H1 (cell line): ENCODE results near the gene RFX3. TPM values are rescaled to one million over a fixed set of nuclear protein-coding genes. Genes with fewer than 3 reads are reported as not detected.

Source experiments
- CTCF ChIA-PET: fragments of 300-600 bp; sonication (Branson Sonifier 250); formaldehyde crosslinking; loops from one replicate; lab custom pipeline; 2021; ENCODE audit not compliant: partially characterized antibody; lab: Charles Lee
- POLR2A ChIA-PET: fragments of 300-600 bp; sonication (Branson Sonifier 250); formaldehyde crosslinking; loops from one replicate; lab custom pipeline; 2021; ENCODE audit warnings: inconsistent platforms; ENCODE audit not compliant: partially characterized antibody; lab: Charles Lee
- DNase-seq, 2 experiments: peaks; one replicate each; pipeline versions ENCODE4 v3.0.0 to v3.0.0-alpha.2; 2010 to 2022; ENCODE audit warnings: low spot score in 2 of 2, low read depth in 1 of 2, mixed read lengths in 1 of 2
- FAIRE-seq: peaks from 2 replicates; lab custom pipeline; 2011; peaks lifted over from hg19 to GRCh38; lab: Jason Lieb, UNC
- H2AFZ ChIP-seq: 2 replicates; pipeline ENCODE4 v1.8.1; 2012; ENCODE audit warnings: low read length, inconsistent platforms
- H2AK5ac ChIP-seq: 2 replicates; pipeline ENCODE4 v1.6.1; 2013; ENCODE audit warnings: low read depth, low read length
- H2BK120ac ChIP-seq: replicated peaks from 2 replicates; pipeline ENCODE3; 2013; ENCODE audit warnings: low read depth, low read length, inconsistent platforms
- H2BK12ac ChIP-seq: 2 replicates; pipeline ENCODE4 v1.6.1; 2013; ENCODE audit warnings: low read depth, low read length
- H2BK15ac ChIP-seq: 2 replicates; pipeline ENCODE4 v1.6.1; 2013; ENCODE audit warnings: low read length
- H2BK20ac ChIP-seq: 2 replicates; pipeline ENCODE4 v1.6.1; 2013; ENCODE audit warnings: low read length
- H2BK5ac ChIP-seq: 2 replicates; pipeline ENCODE4 v1.6.1; 2013; ENCODE audit warnings: low read depth, low read length
- H3K14ac ChIP-seq: 2 replicates; pipeline ENCODE4 v1.6.1; 2013; ENCODE audit warnings: inconsistent platforms; ENCODE audit not compliant: insufficient read length
- H3K18ac ChIP-seq: 2 replicates; pipeline ENCODE4 v1.6.1; 2013; ENCODE audit warnings: low read length; ENCODE audit errors: extremely low read depth
- H3K23ac ChIP-seq: 2 replicates; pipeline ENCODE4 v1.6.1; 2013; ENCODE audit warnings: inconsistent platforms; ENCODE audit not compliant: insufficient read length
- H3K23me2 ChIP-seq: 2 replicates; pipeline ENCODE4 v1.6.1; 2013; ENCODE audit warnings: low read depth, low read length
- H3K27ac ChIP-seq: 2 replicates; pipeline ENCODE4 v1.6.1; 2011; ENCODE audit warnings: low read depth, low read length, inconsistent platforms
- H3K27me3 ChIP-seq, 4 experiments: replicated peaks in 1 of 4; 1 replicate in 1 of 4; 2 replicates in 3 of 4; pipeline versions ENCODE4 v1.6.1 to v1.8.1; 2011 to 2013; ENCODE audit warnings: low read length in 3 of 4, mild to moderate bottlenecking in 3 of 4, inconsistent platforms in 2 of 4, mixed read lengths in 2 of 4, moderate library complexity in 1 of 4; ENCODE audit not compliant: control insufficient read depth in 3 of 4, insufficient read depth in 3 of 4; ENCODE audit errors: extremely low read depth in 1 of 4
- H3K36me3 ChIP-seq, 4 experiments: 2 replicates each; pipeline versions ENCODE4 v1.6.1 to v1.8.1; 2011 to 2013; ENCODE audit warnings: mild to moderate bottlenecking in 4 of 4, low read length in 3 of 4, moderate library complexity in 2 of 4, control low read depth in 1 of 4, inconsistent platforms in 1 of 4; ENCODE audit not compliant: insufficient read depth in 4 of 4, control insufficient read depth in 2 of 4
- H3K4ac ChIP-seq: replicated peaks from 2 replicates; pipeline ENCODE3; 2013; ENCODE audit warnings: low read length, low read depth, mixed read lengths, inconsistent platforms; ENCODE audit not compliant: insufficient read length
- H3K4me1 ChIP-seq, 4 experiments: replicated peaks in 1 of 4; 1 replicate in 1 of 4; 2 replicates in 3 of 4; pipeline versions ENCODE4 v1.6.1 to v1.8.1; 2011 to 2013; ENCODE audit warnings: low read length in 3 of 4, inconsistent platforms in 2 of 4, mixed read lengths in 1 of 4; ENCODE audit not compliant: insufficient read depth in 4 of 4, control insufficient read depth in 3 of 4
- H3K4me2 ChIP-seq, 2 experiments: 2 replicates each; pipeline versions ENCODE4 v1.6.1 to v1.8.1; 2011 to 2013; ENCODE audit warnings: low read depth in 2 of 2, low read length in 2 of 2, control low read depth in 1 of 2, inconsistent platforms in 1 of 2, mild to moderate bottlenecking in 1 of 2; ENCODE audit not compliant: insufficient read depth in 1 of 2
- H3K4me3 ChIP-seq, 4 experiments: fragments of 200-600, 300-600 bp in 1 of 4; sonication (generic), shearing (Covaris generic), sonication (Bioruptor Twin) in 1 of 4; 2 replicates each; pipeline versions ENCODE4 v1.5.1 to v1.8.1; 2011 to 2016; ENCODE audit warnings: low read length in 4 of 4, low read depth in 3 of 4, control low read depth in 2 of 4, inconsistent platforms in 2 of 4, mild to moderate bottlenecking in 2 of 4, mixed read lengths in 1 of 4, moderate library complexity in 1 of 4; ENCODE audit not compliant: insufficient read depth in 2 of 4; ENCODE audit errors: extremely low read depth in 1 of 4
- H3K56ac ChIP-seq: replicated peaks from 2 replicates; pipeline ENCODE3; 2013; ENCODE audit warnings: low read depth, mild to moderate bottlenecking, mixed read lengths, low read length, inconsistent platforms; ENCODE audit not compliant: insufficient read length
- H3K79me1 ChIP-seq: 2 replicates; pipeline ENCODE4 v1.6.1; 2013; ENCODE audit warnings: low read depth, low read length, control low read depth
- H3K79me2 ChIP-seq, 2 experiments: 2 replicates each; pipeline versions ENCODE4 v1.6.1 to v1.8.1; 2012 to 2013; ENCODE audit warnings: low read length in 2 of 2, mild to moderate bottlenecking in 2 of 2, inconsistent platforms in 1 of 2; ENCODE audit not compliant: insufficient read depth in 2 of 2, control insufficient read depth in 1 of 2
- H3K9ac ChIP-seq, 4 experiments: replicated peaks in 1 of 4; 1 replicate in 1 of 4; 2 replicates in 3 of 4; pipeline versions ENCODE4 v1.6.1 to v1.8.1; 2011 to 2013; ENCODE audit warnings: low read depth in 3 of 4, low read length in 3 of 4, control low read depth in 2 of 4, mild to moderate bottlenecking in 2 of 4, moderate library complexity in 2 of 4, inconsistent platforms in 1 of 4; ENCODE audit errors: extremely low read depth in 1 of 4
- H3K9me3 ChIP-seq, 2 experiments: 2 replicates each; pipeline versions ENCODE4 v1.6.1 to v1.8.1; 2012 to 2013; ENCODE audit warnings: mild to moderate bottlenecking in 2 of 2, moderate library complexity in 2 of 2, control low read depth in 1 of 2, inconsistent platforms in 1 of 2, low read depth in 1 of 2, low read length in 1 of 2, mixed read lengths in 1 of 2; ENCODE audit not compliant: insufficient read depth in 2 of 2
- H4K20me1 ChIP-seq, 2 experiments: replicated peaks in 1 of 2; 2 replicates each; pipeline versions ENCODE3 to v1.8.1; 2011 to 2013; ENCODE audit warnings: inconsistent platforms in 2 of 2, low read length in 2 of 2, mild to moderate bottlenecking in 1 of 2; ENCODE audit not compliant: insufficient read depth in 2 of 2, control insufficient read depth in 1 of 2
- H4K5ac ChIP-seq: 2 replicates; pipeline ENCODE4 v1.6.1; 2013; ENCODE audit warnings: low read length, low read depth, mixed read lengths, inconsistent platforms; ENCODE audit not compliant: insufficient read length
- H4K8ac ChIP-seq: 2 replicates; pipeline ENCODE4 v1.8.0; 2013; ENCODE audit warnings: mild to moderate bottlenecking, moderate library complexity, low read length, inconsistent platforms; ENCODE audit not compliant: insufficient read depth; ENCODE audit errors: extremely low read depth
- H4K91ac ChIP-seq: replicated peaks from 2 replicates; pipeline ENCODE3; 2013; ENCODE audit warnings: low read length, mixed read lengths, inconsistent platforms; ENCODE audit not compliant: insufficient read length
- CEBPB ChIP-seq: IDR thresholded peaks from 2 replicates; pipeline ENCODE4 v1.6.1; 2012; ENCODE audit warnings: low read depth, low read length
- CHD1 ChIP-seq: IDR thresholded peaks from 2 replicates; pipeline ENCODE4 v1.6.1; 2012; ENCODE audit warnings: low read depth, low read length, improper control_type of control experiment
- CHD2 ChIP-seq: IDR thresholded peaks from 2 replicates; pipeline ENCODE4 v1.6.1; 2012; ENCODE audit warnings: low read length, improper control_type of control experiment
- HDAC2 ChIP-seq, 2 experiments: fragments of 300-600 bp in 1 of 2; sonication (generic) in 1 of 2; IDR thresholded peaks; 2 replicates each; pipeline ENCODE4 v1.6.1; 2011 to 2012; ENCODE audit warnings: low read depth in 2 of 2, low read length in 2 of 2, mild to moderate bottlenecking in 2 of 2, moderate library complexity in 2 of 2, borderline replicate concordance in 1 of 2, inconsistent platforms in 1 of 2
- JUND ChIP-seq: IDR thresholded peaks from 2 replicates; pipeline ENCODE4 v1.6.1; 2011; ENCODE audit warnings: mild to moderate bottlenecking, improper control_type of control experiment, low read length
- KDM5A ChIP-seq: fragments of 200-600 bp; IDR thresholded peaks from 2 replicates; pipeline ENCODE4 v1.7.1; 2012; ENCODE audit warnings: mild to moderate bottlenecking, low read length, inconsistent platforms, mixed read lengths
- MAFK ChIP-seq: IDR thresholded peaks from 2 replicates; pipeline ENCODE4 v1.6.1; 2012; ENCODE audit warnings: low read depth, mild to moderate bottlenecking, improper control_type of control experiment, low read length
- NANOG ChIP-seq: IDR thresholded peaks from 2 replicates; pipeline ENCODE4 v1.6.1; 2011; ENCODE audit warnings: low read length, low read depth, mild to moderate bottlenecking, inconsistent platforms; ENCODE audit not compliant: insufficient read depth, poor library complexity, severe bottlenecking
- PHF8 ChIP-seq: fragments of 200-600 bp; sonication (generic); conservative IDR thresholded peaks from 2 replicates; pipeline ENCODE4 v1.7.1; 2012; ENCODE audit warnings: low read depth, mild to moderate bottlenecking, inconsistent platforms, low read length, moderate library complexity
- RBBP5 ChIP-seq: IDR thresholded peaks from 2 replicates; pipeline ENCODE4 v1.7.1; 2012; ENCODE audit warnings: low read depth, mild to moderate bottlenecking, inconsistent platforms, low read length, moderate library complexity, borderline replicate concordance
- SAP30 ChIP-seq: fragments of 300-600 bp; sonication (generic); IDR thresholded peaks from 2 replicates; pipeline ENCODE4 v1.7.1; 2012; ENCODE audit warnings: low read length, moderate library complexity, mild to moderate bottlenecking, inconsistent platforms; ENCODE audit not compliant: insufficient read depth, insufficient replicate concordance
- SIX5 ChIP-seq: IDR thresholded peaks from 2 replicates; pipeline ENCODE4 v1.6.1; 2011; ENCODE audit warnings: mild to moderate bottlenecking, low read depth, low read length
- WGBS, 2 experiments: shearing (Covaris generic) in 1 of 2; methylation state at CpG; one replicate each; pipeline versions ENCODE4 v1.1.6 to v1.1.7; 2013 to 2015; ENCODE audit warnings: low lambda C conversion rate in 2 of 2, mixed read lengths in 2 of 2, inconsistent platforms in 1 of 2, low coverage in 1 of 2, missing lambda C conversion rate in 1 of 2; ENCODE audit not compliant: insufficient replicate concordance in 2 of 2, insufficient coverage in 1 of 2, insufficient read length in 1 of 2; ENCODE audit errors: extremely low coverage in 1 of 2, missing lambda C conversion rate in 1 of 2; 5-methylcytosine and 5-hydroxymethylcytosine counted together
- polyA plus RNA-seq, 7 experiments: library from polyadenylated mRNA; depleted of rRNA in 3 of 7; stranded (reverse) in 5 of 7; unstranded in 2 of 7; fragments of >200 nt in 5 of 7; fragments of 200-250 nt in 2 of 7; gene quantifications; 1 replicate in 5 of 7; 2 replicates in 1 of 7; 4 replicates in 1 of 7; pipeline versions ENCODE4 v1.2.1 to v1.2.3, GENCODE V29; 2011 to 2013; ENCODE audit warnings: missing spikeins in 2 of 7, mixed read lengths in 2 of 7
- total RNA-seq: library from RNA; stranded (reverse); fragmentation: NEBNext Ultra II Directional; extraction: Animal tissue kit (Norgen Biotek cat#: 25700); gene quantifications from 2 replicates; pipeline ENCODE4 v1.2.1, GENCODE V29; 2021
- TF ChIP-seq, protein P1 (sequence below): IDR thresholded peaks from 2 replicates; pipeline ENCODE4 v1.6.1; 2012; ENCODE audit warnings: low read length, inconsistent platforms

The RFX3 gene
- total and polyA plus RNA-seq, 2 of the 8 experiments (the other 6 are each of a cell fraction or from before 2014, with no cell fraction given), result 4.9 to 22.6 TPM

- Histone ChIP-seq H3K4me1 (no peaks in the 10 kb centered on the region; a peak in 2 of 7 replicates), H3K4me2 (no peak overlapping the region), H2BK5ac (no peak overlapping the region), H2AFZ (no peak overlapping the region), H2AK5ac (no peak overlapping the region), H2BK120ac (no peak overlapping the region), H3K4ac (no peak overlapping the region), H3K79me1 (no peaks in the 10 kb centered on the region), H3K9ac (no peak overlapping the region), H3K56ac (no peak overlapping the region), H4K91ac (no peak overlapping the region), H3K23ac (no peak overlapping the region), H2BK15ac (no peak overlapping the region), H3K18ac (no peak overlapping the region), H2BK12ac (no peak overlapping the region), H4K8ac (no peak overlapping the region), H3K14ac (no peak overlapping the region), H3K27me3 (no peaks in the 10 kb centered on the region), H3K4me3 (no peak overlapping the region), H3K79me2 (no peaks in the 10 kb centered on the region), H4K5ac (no peak overlapping the region), H2BK20ac (no peak overlapping the region), H4K20me1 (no peaks in the 10 kb centered on the region), H3K36me3 (no peaks in the 10 kb centered on the region), H3K27ac (no peak overlapping the region), H3K9me3 (no peaks in the 10 kb centered on the region), H3K23me2 (no peaks in the 10 kb centered on the region; the same call in 1 of the 2 replicates)
- POLR2A ChIA-PET, result no interaction called here
- CTCF ChIA-PET, result no interaction called here
- DNase-seq (no peak), FAIRE-seq (peak; percentile 24)
- 86% methylated on average over 4 of the region's 4 CpGs; no CpG with 5 or more reads in 1 of the 2 experiments for WGBS, 2 experiments
- TF ChIP-seq JUND (no peak), HDAC2 (IDR thresholded peaks at IDR 0.05; ENCODE audit: borderline replicate concordance in 1 of 2, low read depth in 2 of 2, low read length in 2 of 2) (no peak), RBBP5 (no peak), CHD1 (no peak), NANOG (no peak), PHF8 (no peak), CHD2 (no peak), SAP30 (no peak), MAFK (no peak), CEBPB (no peak), KDM5A (no peak), SIX5 (no peak)
- TF ChIP-seq, protein P1, sequence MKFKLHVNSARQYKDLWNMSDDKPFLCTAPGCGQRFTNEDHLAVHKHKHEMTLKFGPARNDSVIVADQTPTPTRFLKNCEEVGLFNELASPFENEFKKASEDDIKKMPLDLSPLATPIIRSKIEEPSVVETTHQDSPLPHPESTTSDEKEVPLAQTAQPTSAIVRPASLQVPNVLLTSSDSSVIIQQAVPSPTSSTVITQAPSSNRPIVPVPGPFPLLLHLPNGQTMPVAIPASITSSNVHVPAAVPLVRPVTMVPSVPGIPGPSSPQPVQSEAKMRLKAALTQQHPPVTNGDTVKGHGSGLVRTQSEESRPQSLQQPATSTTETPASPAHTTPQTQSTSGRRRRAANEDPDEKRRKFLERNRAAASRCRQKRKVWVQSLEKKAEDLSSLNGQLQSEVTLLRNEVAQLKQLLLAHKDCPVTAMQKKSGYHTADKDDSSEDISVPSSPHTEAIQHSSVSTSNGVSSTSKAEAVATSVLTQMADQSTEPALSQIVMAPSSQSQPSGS, result no peak
Observed at GRCh38 chr9:3173374-3173773, 352.4 kb downstream of the RFX3 start.
